H1 (cell line): ENCODE data around the gene AHNAK2. TPM values are rescaled to one million over a fixed set of nuclear protein-coding genes. Genes with fewer than 3 reads are reported as not detected.

ENCODE experiments used
- CTCF ChIA-PET: fragments of 300-600 bp; sonication (Branson Sonifier 250); formaldehyde crosslinking; loops from one replicate; lab custom pipeline; 2021; ENCODE audit not compliant: partially characterized antibody; lab: Charles Lee
- POLR2A ChIA-PET: fragments of 300-600 bp; sonication (Branson Sonifier 250); formaldehyde crosslinking; loops from one replicate; lab custom pipeline; 2021; ENCODE audit warnings: inconsistent platforms; ENCODE audit not compliant: partially characterized antibody; lab: Charles Lee
- DNase-seq, 2 experiments: peaks; one replicate each; pipeline versions ENCODE4 v3.0.0 to v3.0.0-alpha.2; 2010 to 2022; ENCODE audit warnings: low spot score in 2 of 2, low read depth in 1 of 2, mixed read lengths in 1 of 2
- FAIRE-seq: peaks from 2 replicates; lab custom pipeline; 2011; peaks lifted over from hg19 to GRCh38; lab: Jason Lieb, UNC
- H2AFZ ChIP-seq: 2 replicates; pipeline ENCODE4 v1.8.1; 2012; ENCODE audit warnings: low read length, inconsistent platforms
- H2AK5ac ChIP-seq: 2 replicates; pipeline ENCODE4 v1.6.1; 2013; ENCODE audit warnings: low read depth, low read length
- H2BK120ac ChIP-seq: replicated peaks from 2 replicates; pipeline ENCODE3; 2013; ENCODE audit warnings: low read depth, low read length, inconsistent platforms
- H2BK12ac ChIP-seq: 2 replicates; pipeline ENCODE4 v1.6.1; 2013; ENCODE audit warnings: low read depth, low read length
- H2BK15ac ChIP-seq: 2 replicates; pipeline ENCODE4 v1.6.1; 2013; ENCODE audit warnings: low read length
- H2BK20ac ChIP-seq: 2 replicates; pipeline ENCODE4 v1.6.1; 2013; ENCODE audit warnings: low read length
- H2BK5ac ChIP-seq: 2 replicates; pipeline ENCODE4 v1.6.1; 2013; ENCODE audit warnings: low read depth, low read length
- H3K14ac ChIP-seq: 2 replicates; pipeline ENCODE4 v1.6.1; 2013; ENCODE audit warnings: inconsistent platforms; ENCODE audit not compliant: insufficient read length
- H3K18ac ChIP-seq: 2 replicates; pipeline ENCODE4 v1.6.1; 2013; ENCODE audit warnings: low read length; ENCODE audit errors: extremely low read depth
- H3K23ac ChIP-seq: 2 replicates; pipeline ENCODE4 v1.6.1; 2013; ENCODE audit warnings: inconsistent platforms; ENCODE audit not compliant: insufficient read length
- H3K23me2 ChIP-seq: 2 replicates; pipeline ENCODE4 v1.6.1; 2013; ENCODE audit warnings: low read depth, low read length
- H3K27ac ChIP-seq: 2 replicates; pipeline ENCODE4 v1.6.1; 2011; ENCODE audit warnings: low read depth, low read length, inconsistent platforms
- H3K27me3 ChIP-seq, 4 experiments: replicated peaks in 1 of 4; 1 replicate in 1 of 4; 2 replicates in 3 of 4; pipeline versions ENCODE4 v1.6.1 to v1.8.1; 2011 to 2013; ENCODE audit warnings: low read length in 3 of 4, mild to moderate bottlenecking in 3 of 4, inconsistent platforms in 2 of 4, mixed read lengths in 2 of 4, moderate library complexity in 1 of 4; ENCODE audit not compliant: control insufficient read depth in 3 of 4, insufficient read depth in 3 of 4; ENCODE audit errors: extremely low read depth in 1 of 4
- H3K36me3 ChIP-seq, 4 experiments: 2 replicates each; pipeline versions ENCODE4 v1.6.1 to v1.8.1; 2011 to 2013; ENCODE audit warnings: mild to moderate bottlenecking in 4 of 4, low read length in 3 of 4, moderate library complexity in 2 of 4, control low read depth in 1 of 4, inconsistent platforms in 1 of 4; ENCODE audit not compliant: insufficient read depth in 4 of 4, control insufficient read depth in 2 of 4
- H3K4ac ChIP-seq: replicated peaks from 2 replicates; pipeline ENCODE3; 2013; ENCODE audit warnings: low read length, low read depth, mixed read lengths, inconsistent platforms; ENCODE audit not compliant: insufficient read length
- H3K4me1 ChIP-seq, 4 experiments: replicated peaks in 1 of 4; 1 replicate in 1 of 4; 2 replicates in 3 of 4; pipeline versions ENCODE4 v1.6.1 to v1.8.1; 2011 to 2013; ENCODE audit warnings: low read length in 3 of 4, inconsistent platforms in 2 of 4, mixed read lengths in 1 of 4; ENCODE audit not compliant: insufficient read depth in 4 of 4, control insufficient read depth in 3 of 4
- H3K4me2 ChIP-seq, 2 experiments: 2 replicates each; pipeline versions ENCODE4 v1.6.1 to v1.8.1; 2011 to 2013; ENCODE audit warnings: low read depth in 2 of 2, low read length in 2 of 2, control low read depth in 1 of 2, inconsistent platforms in 1 of 2, mild to moderate bottlenecking in 1 of 2; ENCODE audit not compliant: insufficient read depth in 1 of 2
- H3K4me3 ChIP-seq, 4 experiments: fragments of 200-600, 300-600 bp in 1 of 4; sonication (generic), shearing (Covaris generic), sonication (Bioruptor Twin) in 1 of 4; 2 replicates each; pipeline versions ENCODE4 v1.5.1 to v1.8.1; 2011 to 2016; ENCODE audit warnings: low read length in 4 of 4, low read depth in 3 of 4, control low read depth in 2 of 4, inconsistent platforms in 2 of 4, mild to moderate bottlenecking in 2 of 4, mixed read lengths in 1 of 4, moderate library complexity in 1 of 4; ENCODE audit not compliant: insufficient read depth in 2 of 4; ENCODE audit errors: extremely low read depth in 1 of 4
- H3K56ac ChIP-seq: replicated peaks from 2 replicates; pipeline ENCODE3; 2013; ENCODE audit warnings: low read depth, mild to moderate bottlenecking, mixed read lengths, low read length, inconsistent platforms; ENCODE audit not compliant: insufficient read length
- H3K79me1 ChIP-seq: 2 replicates; pipeline ENCODE4 v1.6.1; 2013; ENCODE audit warnings: low read depth, low read length, control low read depth
- H3K79me2 ChIP-seq, 2 experiments: 2 replicates each; pipeline versions ENCODE4 v1.6.1 to v1.8.1; 2012 to 2013; ENCODE audit warnings: low read length in 2 of 2, mild to moderate bottlenecking in 2 of 2, inconsistent platforms in 1 of 2; ENCODE audit not compliant: insufficient read depth in 2 of 2, control insufficient read depth in 1 of 2
- H3K9ac ChIP-seq, 4 experiments: replicated peaks in 1 of 4; 1 replicate in 1 of 4; 2 replicates in 3 of 4; pipeline versions ENCODE4 v1.6.1 to v1.8.1; 2011 to 2013; ENCODE audit warnings: low read depth in 3 of 4, low read length in 3 of 4, control low read depth in 2 of 4, mild to moderate bottlenecking in 2 of 4, moderate library complexity in 2 of 4, inconsistent platforms in 1 of 4; ENCODE audit errors: extremely low read depth in 1 of 4
- H3K9me3 ChIP-seq, 2 experiments: 2 replicates each; pipeline versions ENCODE4 v1.6.1 to v1.8.1; 2012 to 2013; ENCODE audit warnings: mild to moderate bottlenecking in 2 of 2, moderate library complexity in 2 of 2, control low read depth in 1 of 2, inconsistent platforms in 1 of 2, low read depth in 1 of 2, low read length in 1 of 2, mixed read lengths in 1 of 2; ENCODE audit not compliant: insufficient read depth in 2 of 2
- H4K20me1 ChIP-seq, 2 experiments: replicated peaks in 1 of 2; 2 replicates each; pipeline versions ENCODE3 to v1.8.1; 2011 to 2013; ENCODE audit warnings: inconsistent platforms in 2 of 2, low read length in 2 of 2, mild to moderate bottlenecking in 1 of 2; ENCODE audit not compliant: insufficient read depth in 2 of 2, control insufficient read depth in 1 of 2
- H4K5ac ChIP-seq: 2 replicates; pipeline ENCODE4 v1.6.1; 2013; ENCODE audit warnings: low read length, low read depth, mixed read lengths, inconsistent platforms; ENCODE audit not compliant: insufficient read length
- H4K8ac ChIP-seq: 2 replicates; pipeline ENCODE4 v1.8.0; 2013; ENCODE audit warnings: mild to moderate bottlenecking, moderate library complexity, low read length, inconsistent platforms; ENCODE audit not compliant: insufficient read depth; ENCODE audit errors: extremely low read depth
- H4K91ac ChIP-seq: replicated peaks from 2 replicates; pipeline ENCODE3; 2013; ENCODE audit warnings: low read length, mixed read lengths, inconsistent platforms; ENCODE audit not compliant: insufficient read length
- SRF ChIP-seq: IDR thresholded peaks from 2 replicates; pipeline ENCODE4 v1.6.1; 2011; ENCODE audit warnings: mild to moderate bottlenecking, low read depth, low read length, moderate library complexity
- WGBS, 2 experiments: shearing (Covaris generic) in 1 of 2; methylation state at CpG; one replicate each; pipeline versions ENCODE4 v1.1.6 to v1.1.7; 2013 to 2015; ENCODE audit warnings: low lambda C conversion rate in 2 of 2, mixed read lengths in 2 of 2, inconsistent platforms in 1 of 2, low coverage in 1 of 2, missing lambda C conversion rate in 1 of 2; ENCODE audit not compliant: insufficient replicate concordance in 2 of 2, insufficient coverage in 1 of 2, insufficient read length in 1 of 2; ENCODE audit errors: extremely low coverage in 1 of 2, missing lambda C conversion rate in 1 of 2; 5-methylcytosine and 5-hydroxymethylcytosine counted together
- polyA plus RNA-seq, 7 experiments: library from polyadenylated mRNA; depleted of rRNA in 3 of 7; stranded (reverse) in 5 of 7; unstranded in 2 of 7; fragments of >200 nt in 5 of 7; fragments of 200-250 nt in 2 of 7; gene quantifications; 1 replicate in 5 of 7; 2 replicates in 1 of 7; 4 replicates in 1 of 7; pipeline versions ENCODE4 v1.2.1 to v1.2.3, GENCODE V29; 2011 to 2013; ENCODE audit warnings: missing spikeins in 2 of 7, mixed read lengths in 2 of 7
- total RNA-seq: library from RNA; stranded (reverse); fragmentation: NEBNext Ultra II Directional; extraction: Animal tissue kit (Norgen Biotek cat#: 25700); gene quantifications from 2 replicates; pipeline ENCODE4 v1.2.1, GENCODE V29; 2021

AHNAK2 gene
- total and polyA plus RNA-seq, 2 of the 8 experiments (the other 6 are each of a cell fraction or from before 2014, with no cell fraction given) = 0.95 to 2.0 TPM

DNA sequence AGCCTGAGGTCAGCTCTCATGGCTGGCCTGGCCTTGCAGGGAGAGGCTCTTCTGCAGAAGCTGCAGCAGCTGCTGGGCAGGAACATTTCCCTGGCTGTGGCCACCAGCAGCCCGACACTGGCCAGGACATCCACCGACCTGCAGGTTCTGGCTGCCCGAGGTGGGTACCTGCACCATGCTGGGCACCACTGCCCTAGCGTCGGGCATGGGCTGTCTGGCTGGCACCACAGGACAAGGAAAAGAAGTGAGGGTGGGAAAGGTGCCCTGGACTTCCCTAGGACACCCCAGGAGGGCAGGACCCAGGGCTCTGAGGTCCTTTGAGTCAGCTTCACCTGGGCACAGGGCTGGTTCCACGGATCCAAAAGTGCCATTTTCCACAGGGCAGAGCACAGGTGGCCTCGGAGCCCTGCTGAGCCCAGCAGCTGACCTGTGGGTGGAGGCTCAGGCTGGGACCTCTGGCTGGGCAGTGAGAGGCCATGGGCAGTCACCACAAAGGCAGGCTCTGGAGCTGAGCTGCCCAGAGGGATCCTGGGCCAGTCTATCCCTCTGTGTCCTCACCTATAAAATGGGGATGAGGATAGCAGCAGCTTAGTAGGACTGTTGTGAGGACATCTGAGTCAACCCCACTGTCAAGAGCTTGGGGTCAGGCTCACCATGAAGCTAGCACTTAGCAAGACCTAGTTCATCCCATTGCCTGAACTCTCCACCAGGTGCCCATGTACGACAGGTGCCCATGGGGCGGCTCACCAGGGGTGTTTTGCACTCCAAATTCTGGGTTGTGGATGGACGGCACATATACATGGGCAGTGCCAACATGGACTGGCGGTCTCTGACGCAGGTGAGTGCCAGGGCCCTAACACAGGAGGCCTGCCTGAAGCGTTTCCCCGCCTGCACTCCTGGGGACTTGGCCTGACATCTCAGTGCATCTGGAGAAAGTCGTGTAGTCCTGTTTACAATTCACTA is 48.6 kb downstream of the AHNAK2 start:
- H2BK120ac ChIP-seq = no peak overlapping the region
- no peak overlapping the region for H4K5ac ChIP-seq
- no peak overlapping the region for H3K56ac ChIP-seq
- no peak for FAIRE-seq
- no peak overlapping the region for H2AK5ac ChIP-seq
- H3K4me3 ChIP-seq = no peak overlapping the region
- H2BK5ac ChIP-seq = no peak overlapping the region
- no peak overlapping the region for H2BK15ac ChIP-seq
- ChIA-PET POLR2A (no interaction called here), CTCF (interaction anchor here (0.7 to 2.2 kb wide), 9 partner anchors 10 to 116 kb away, joined by 3 to 8 read pairs (median 4); no protein-coding TSS in a partner anchor)
- no peak overlapping the region for H3K18ac ChIP-seq
- H2AFZ ChIP-seq = no peak overlapping the region
- H3K23me2 ChIP-seq = peaks cover 12% of the 10 kb centered on the region; the same call in 1 of the 2 replicates
- peaks cover 0 to 4% (median 0%) of the 10 kb centered on the region in 4 experiments; a peak in 1 of 8 replicates for H3K36me3 ChIP-seq
- H3K4me1 ChIP-seq = peaks cover 0 to 16% (median 8%) of the 10 kb centered on the region in 4 experiments; a peak in 5 of 7 replicates
- no peak overlapping the region for H2BK20ac ChIP-seq
- H3K27me3 ChIP-seq = peaks cover 24 to 45% (median 39%) of the 10 kb centered on the region in 4 experiments
- no peak overlapping the region for H3K23ac ChIP-seq
- no peak overlapping the region for H4K8ac ChIP-seq
- DNase-seq = no peak
- H4K91ac ChIP-seq = no peak overlapping the region
- H3K4ac ChIP-seq = no peak overlapping the region
- H3K14ac ChIP-seq = no peak overlapping the region
- H3K9ac ChIP-seq = no peak overlapping the region
- no peak for TF ChIP-seq SRF
- no peaks in the 10 kb centered on the region for H3K79me1 ChIP-seq
- no peak overlapping the region for H3K4me2 ChIP-seq
- 86% methylated on average over 15 of the region's 15 CpGs; no CpG with 5 or more reads in 1 of the 2 experiments for WGBS, 2 experiments
- no peaks in the 10 kb centered on the region for H3K79me2 ChIP-seq
- no peak overlapping the region for H3K27ac ChIP-seq
- no peaks in the 10 kb centered on the region for H3K9me3 ChIP-seq
- H2BK12ac ChIP-seq = 0 out of 2 replicates have a peak overlapping the region, but pooled peaks have one; percentile 3
- H4K20me1 ChIP-seq = peaks cover 0 to 2% of the 10 kb centered on the region in 2 experiments
